ENCODE results near the gene ZNF43. TPM values are rescaled to one million over a fixed set of nuclear protein-coding genes. Genes with fewer than 3 reads are reported as not detected.
A peak's percentile ranks its signal among the peaks of the same experiment; 100 is the strongest.
"Not testable (repeated sequence)": the region's sequence is repeated elsewhere in the genome, so short reads cannot be mapped to it uniquely, and the experiment has no call there.

The ZNF43 gene
- 10 to 100 TPM; 16.1 to 28.0 (median 17.0) TPM for total RNA-seq

DNA sequence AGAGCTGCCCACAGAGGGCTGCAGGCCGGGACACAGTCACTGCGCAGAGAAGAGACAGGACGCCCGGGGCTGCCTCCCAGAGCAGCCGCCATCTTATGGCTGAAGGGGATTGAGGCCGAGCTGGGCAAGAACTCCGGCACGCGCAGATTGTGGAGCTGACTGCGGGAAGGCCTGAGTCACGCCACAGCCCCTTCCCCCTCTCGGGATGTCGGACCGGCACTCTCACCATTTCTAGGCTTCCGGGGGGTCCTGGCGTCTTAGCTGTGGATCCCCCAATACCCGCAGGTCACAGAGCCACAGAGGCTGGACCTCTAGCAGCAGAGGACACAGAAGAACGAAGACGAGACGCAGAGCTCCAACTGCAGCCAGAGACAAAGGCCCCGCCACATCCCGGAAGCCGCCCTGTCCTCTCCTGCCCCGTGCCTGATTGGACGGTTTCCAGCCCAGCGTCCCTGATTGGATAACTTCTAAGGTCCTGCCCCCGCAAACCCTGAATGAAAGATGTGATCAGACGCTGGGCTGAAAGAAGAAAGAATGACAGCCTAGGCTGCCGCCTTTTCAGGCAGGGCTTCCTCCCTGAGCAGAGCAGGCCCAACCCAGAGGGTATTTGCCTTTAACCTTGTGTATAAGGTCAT lies at the start of gene ZNF43:
ZNF43 (minus strand) TSS at position 373 of the 635 bp plus-strand sequence; CDS start at position 229, 144 bp downstream.
- H3K9me3 ChIP-seq, result peaks cover 0 to 27% (median 2%) of the 10 kb centered on the region in 4 donors
- H3K27ac ChIP-seq, result peak within 1 kb of the TSS; percentile 56 to 94 (median 86)
- 0% methylated on average over 12 to 26 of the region's 29 CpGs for WGBS, 2 donors
- DNase-seq (ENCODE audit: low spot score in 2 of 2), result peak; percentile 96 to 98
- no peaks in the 10 kb centered on the region for H3K27me3 ChIP-seq
- H3K4me1 ChIP-seq, result peaks cover 0 to 7% (median 4%) of the 10 kb centered on the region in 4 donors
- peak within 1 kb of the TSS; percentile 55 to 70 (median 67) for H3K4me3 ChIP-seq
- H3K36me3 ChIP-seq, result peaks cover 0 to 46% (median 0%) of the 10 kb centered on the region in 3 donors
- TF ChIP-seq, protein P1, sequence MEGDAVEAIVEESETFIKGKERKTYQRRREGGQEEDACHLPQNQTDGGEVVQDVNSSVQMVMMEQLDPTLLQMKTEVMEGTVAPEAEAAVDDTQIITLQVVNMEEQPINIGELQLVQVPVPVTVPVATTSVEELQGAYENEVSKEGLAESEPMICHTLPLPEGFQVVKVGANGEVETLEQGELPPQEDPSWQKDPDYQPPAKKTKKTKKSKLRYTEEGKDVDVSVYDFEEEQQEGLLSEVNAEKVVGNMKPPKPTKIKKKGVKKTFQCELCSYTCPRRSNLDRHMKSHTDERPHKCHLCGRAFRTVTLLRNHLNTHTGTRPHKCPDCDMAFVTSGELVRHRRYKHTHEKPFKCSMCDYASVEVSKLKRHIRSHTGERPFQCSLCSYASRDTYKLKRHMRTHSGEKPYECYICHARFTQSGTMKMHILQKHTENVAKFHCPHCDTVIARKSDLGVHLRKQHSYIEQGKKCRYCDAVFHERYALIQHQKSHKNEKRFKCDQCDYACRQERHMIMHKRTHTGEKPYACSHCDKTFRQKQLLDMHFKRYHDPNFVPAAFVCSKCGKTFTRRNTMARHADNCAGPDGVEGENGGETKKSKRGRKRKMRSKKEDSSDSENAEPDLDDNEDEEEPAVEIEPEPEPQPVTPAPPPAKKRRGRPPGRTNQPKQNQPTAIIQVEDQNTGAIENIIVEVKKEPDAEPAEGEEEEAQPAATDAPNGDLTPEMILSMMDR (IDR thresholded peaks at IDR 0.05), result no peak
- TF ChIP-seq POLR2A (IDR thresholded peaks at IDR 0.05), result peak; percentile 58 to 79
- TF ChIP-seq EP300 (IDR thresholded peaks at IDR 0.05), result peak in 1 of 2 donors; percentile 92

DNA sequence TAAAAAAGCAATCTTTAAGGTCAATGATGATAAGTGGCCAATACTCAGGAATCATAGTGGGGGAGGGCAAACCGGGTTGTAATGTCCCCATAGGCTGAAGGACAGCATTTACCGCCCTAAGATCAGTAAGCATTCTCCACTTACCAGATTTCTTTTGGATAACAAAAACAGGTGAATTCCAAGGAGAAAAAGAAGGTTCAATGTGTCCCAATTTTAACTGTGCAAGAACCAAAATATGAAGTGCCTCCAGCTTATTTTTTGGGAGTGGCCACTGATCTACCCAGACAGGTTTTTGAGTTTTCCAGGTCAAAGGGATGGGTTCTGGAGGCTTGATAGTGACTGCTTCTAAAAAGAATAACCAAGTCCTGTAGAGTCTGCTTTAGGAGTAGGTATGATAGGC lies 49.5 kb upstream of the ZNF43 start:
- not testable (repeated sequence) for H3K36me3 ChIP-seq; H3K4me3 ChIP-seq; H3K27me3 ChIP-seq; H3K9me3 ChIP-seq; DNase-seq (ENCODE audit: low spot score in 2 of 2); H3K27ac ChIP-seq; H3K4me1 ChIP-seq
- 77 to 78% methylated on average over 2 of the region's 2 CpGs for WGBS, 2 donors

DNA sequence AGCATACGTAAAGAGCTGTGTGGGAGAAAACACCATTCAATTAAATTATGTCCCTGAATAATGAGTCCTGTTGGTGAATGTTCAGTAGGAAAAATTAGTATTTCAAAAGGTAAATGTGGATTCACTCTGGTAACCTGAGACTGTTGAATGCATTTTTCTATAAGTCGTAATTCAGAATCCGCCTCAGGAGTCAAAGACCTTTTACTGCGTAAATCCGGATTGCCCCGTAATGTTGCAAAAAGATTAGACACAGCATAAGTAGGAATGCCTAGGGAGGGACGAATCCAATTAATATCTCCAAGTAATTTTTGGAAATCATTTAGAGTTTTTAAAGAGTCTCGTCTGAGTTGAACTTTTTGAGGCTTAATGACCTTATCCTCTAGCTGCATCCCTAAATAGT lies 48.8 kb upstream of the ZNF43 start:
- not testable (repeated sequence) for H3K27me3 ChIP-seq; H3K27ac ChIP-seq; DNase-seq (ENCODE audit: low spot score in 2 of 2); H3K36me3 ChIP-seq; H3K4me1 ChIP-seq; H3K9me3 ChIP-seq; H3K4me3 ChIP-seq
- WGBS, 2 donors, result 91 to 92% methylated on average over 8 of the region's 8 CpGs

DNA sequence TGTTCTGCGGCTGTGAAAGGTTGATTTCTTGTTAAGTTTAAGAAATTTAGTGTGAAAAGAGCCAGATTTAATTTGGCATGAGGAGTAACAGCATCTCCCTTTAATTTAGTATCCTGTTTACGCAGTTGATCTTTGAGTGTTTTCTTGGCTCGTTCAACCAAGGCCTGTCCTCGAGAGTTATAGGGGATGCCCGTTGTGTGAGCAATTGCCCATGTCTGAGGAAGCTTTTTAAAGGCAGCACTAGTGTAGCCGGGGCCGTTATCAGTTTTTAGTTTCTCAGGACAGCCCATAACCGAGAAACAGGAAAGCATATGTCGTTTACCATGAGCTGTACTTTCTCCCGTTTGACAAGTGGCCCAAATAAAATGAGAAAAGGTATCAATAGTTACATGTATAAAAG lies 47.5 kb upstream of the ZNF43 start:
- Histone ChIP-seq H3K4me1 (no peaks in the 10 kb centered on the region), H3K27me3 (no peaks in the 10 kb centered on the region), H3K4me3 (no peak overlapping the region), H3K36me3 (no peaks in the 10 kb centered on the region), H3K27ac (no peak overlapping the region), H3K9me3 (no peaks in the 10 kb centered on the region)
- DNase-seq (ENCODE audit: low spot score in 2 of 2), result no peak
- WGBS, 2 donors, result 74 to 78% methylated on average over 10 of the region's 10 CpGs
- TF ChIP-seq EP300 (IDR thresholded peaks at IDR 0.05), result no peak
- TF ChIP-seq, protein P1 (IDR thresholded peaks at IDR 0.05), result no peak
- no peak for TF ChIP-seq POLR2A (IDR thresholded peaks at IDR 0.05)

DNA sequence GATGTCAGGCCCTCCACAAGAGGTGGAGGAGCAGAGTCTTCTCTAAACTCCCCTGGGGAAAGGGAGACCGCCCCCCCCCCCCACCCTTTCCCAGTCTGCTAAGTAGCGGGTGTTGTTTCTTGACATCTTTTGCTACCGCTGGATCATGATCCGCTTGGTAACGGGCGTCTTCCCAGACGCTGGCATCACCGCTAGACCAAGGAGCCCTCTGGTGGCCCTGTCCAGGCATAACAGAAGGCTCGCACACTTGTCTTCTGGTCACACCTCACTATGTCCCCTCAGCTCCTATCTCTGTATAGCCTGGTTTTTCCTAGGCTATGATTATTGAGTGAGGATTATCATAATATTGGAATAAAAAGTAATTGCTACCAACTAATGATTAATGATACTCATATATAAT lies 44.8 kb upstream of the ZNF43 start:
- not testable (repeated sequence) for H3K9me3 ChIP-seq; H3K36me3 ChIP-seq; H3K4me3 ChIP-seq; H3K27me3 ChIP-seq; H3K4me1 ChIP-seq; DNase-seq (ENCODE audit: low spot score in 2 of 2); H3K27ac ChIP-seq
- 52 to 67% methylated on average over 8 of the region's 9 CpGs for WGBS, 2 donors

- Histone ChIP-seq H3K4me1 (no peaks in the 10 kb centered on the region), H3K27ac (no peak overlapping the region), H3K4me3 (no peak overlapping the region), H3K27me3 (no peaks in the 10 kb centered on the region), H3K36me3 (no peaks in the 10 kb centered on the region), H3K9me3 (no peaks in the 10 kb centered on the region)
- 80 to 87% methylated on average over 4 of the region's 4 CpGs for WGBS, 2 donors
- no peak for DNase-seq (ENCODE audit: low spot score in 2 of 2)
- TF ChIP-seq, protein P1 (IDR thresholded peaks at IDR 0.05), result no peak
- TF ChIP-seq EP300 (IDR thresholded peaks at IDR 0.05), result no peak
- no peak for TF ChIP-seq POLR2A (IDR thresholded peaks at IDR 0.05)
Observed at GRCh38 chr19:21878646-21879045, 42.7 kb upstream of the ZNF43 start.

- no peaks in the 10 kb centered on the region for H3K27me3 ChIP-seq
- no peak for DNase-seq (ENCODE audit: low spot score in 2 of 2)
Observed at GRCh38 chr19:21877976-21878375, 42.0 kb upstream of the ZNF43 start.

GRCh38 chr19:21876608-21877007 lies 40.6 kb upstream of the ZNF43 start:
- not testable (repeated sequence) for DNase-seq (ENCODE audit: low spot score in 2 of 2); H3K36me3 ChIP-seq; H3K27me3 ChIP-seq; H3K9me3 ChIP-seq; H3K4me1 ChIP-seq; H3K4me3 ChIP-seq; H3K27ac ChIP-seq
- WGBS, 2 donors, result 88 to 94% methylated on average over 4 to 7 of the region's 7 CpGs

More at GRCh38 chr19:21877976-21878375, 42.0 kb upstream of the ZNF43 start:
- Histone ChIP-seq H3K4me1 (no peaks in the 10 kb centered on the region), H3K9me3 (no peaks in the 10 kb centered on the region), H3K27ac (no peak overlapping the region), H3K36me3 (no peaks in the 10 kb centered on the region), H3K4me3 (no peak overlapping the region)
- TF ChIP-seq POLR2A (IDR thresholded peaks at IDR 0.05) (no peak), EP300 (IDR thresholded peaks at IDR 0.05) (no peak)
- TF ChIP-seq, protein P1 (IDR thresholded peaks at IDR 0.05), result no peak
- WGBS, 2 donors, result 80 to 83% methylated on average over 2 of the region's 2 CpGs

All from tibial nerve (tissue), 4 donors.